Spleen (tissue), 11 donors: Measurements from ENCODE around the gene SIGLEC15. TPM values are rescaled to one million over a fixed set of nuclear protein-coding genes. Genes with fewer than 3 reads are reported as not detected.
"Not testable (repeated sequence)": the region's sequence is repeated elsewhere in the genome, so short reads cannot be mapped to it uniquely, and the experiment has no call there.

Experiments used
- DNase-seq: peaks from one replicate; pipeline ENCODE4 v3.0.0-alpha.2; 2020
- H3K27ac ChIP-seq, 8 donors: fragments of 200-600 bp; sonication (generic) in 7 of 8; 1 replicate in 4 of 8; 2 replicates in 4 of 8; pipeline versions ENCODE4 v1.5.0 to v1.8.0; 2016 to 2021; ENCODE audit warnings: inconsistent platforms in 4 of 8, mild to moderate bottlenecking in 4 of 8, moderate library complexity in 1 of 8
- H3K27me3 ChIP-seq, 7 donors: fragments of 200-600 bp; sonication (generic) in 6 of 7; replicated peaks in 1 of 7; 1 replicate in 4 of 7; 2 replicates in 3 of 7; pipeline versions ENCODE4 v1.5.0 to v1.8.0; 2016 to 2021; ENCODE audit warnings: inconsistent platforms in 3 of 7, mild to moderate bottlenecking in 1 of 7
- H3K36me3 ChIP-seq, 6 donors: fragments of 200-600 bp; sonication (generic) in 5 of 6; 1 replicate in 4 of 6; 2 replicates in 2 of 6; pipeline versions ENCODE4 v1.5.0 to v1.8.0; 2016 to 2021; ENCODE audit warnings: inconsistent platforms in 2 of 6
- H3K4me1 ChIP-seq, 6 donors: fragments of 200-600 bp; sonication (generic) in 5 of 6; 1 replicate in 3 of 6; 2 replicates in 3 of 6; pipeline versions ENCODE4 v1.5.0 to v1.8.0; 2016 to 2021; ENCODE audit warnings: inconsistent platforms in 3 of 6
- H3K4me3 ChIP-seq, 8 donors: fragments of 200-600 bp; sonication (generic) in 7 of 8; 1 replicate in 4 of 8; 2 replicates in 4 of 8; pipeline versions ENCODE4 v1.5.0 to v1.8.0; 2016 to 2021; ENCODE audit warnings: inconsistent platforms in 4 of 8, mild to moderate bottlenecking in 4 of 8, moderate library complexity in 2 of 8
- H3K9me3 ChIP-seq, 8 donors: fragments of 200-600 bp; sonication (generic) in 7 of 8; 1 replicate in 4 of 8; 2 replicates in 4 of 8; pipeline versions ENCODE4 v1.5.0 to v1.8.0; 2016 to 2021; ENCODE audit warnings: inconsistent platforms in 4 of 8
- CTCF ChIP-seq, 11 experiments: fragments of 200-600 bp in 7 of 11; fragments of 450-650 bp in 4 of 11; sonication (generic) in 4 of 11; IDR thresholded peaks in 8 of 11; conservative IDR thresholded peaks in 3 of 11; 1 replicate in 7 of 11; 2 replicates in 4 of 11; pipeline versions ENCODE4 v1.4.0 to v1.8.0; 2016 to 2021; ENCODE audit warnings: antibody characterized with exemption in 11 of 11, inconsistent platforms in 4 of 11, mild to moderate bottlenecking in 1 of 11
- POLR2A ChIP-seq, 3 donors: fragments of 450-650 bp; IDR thresholded peaks; one replicate each; pipeline ENCODE4 v1.5.1; 2017; ENCODE audit warnings: antibody characterized with exemption in 3 of 3, mild to moderate bottlenecking in 1 of 3
- POLR2AphosphoS5 ChIP-seq, 3 donors: sonication (generic); formaldehyde crosslinking; IDR thresholded peaks; one replicate each; pipeline ENCODE4 v1.5.1; 2017; ENCODE audit warnings: antibody characterized with exemption in 3 of 3
- WGBS, 5 donors: extraction: QIAGEN DNeasy Blood & Tissue Kit in 3 of 5; methylation state at CpG; one replicate each; pipeline versions ENCODE4 v1.1.5 to v1.1.7; 2013 to 2018; 5-methylcytosine and 5-hydroxymethylcytosine counted together
- intact Hi-C: fragments of 100-400 bp; cut with DNase I; formaldehyde crosslinking; loops from one replicate; pipeline ENCODE4 v1.15.0; 2023; ENCODE audit warnings: low total_unique reads
- polyA plus RNA-seq, 3 donors: library from polyadenylated mRNA; stranded (reverse); fragments of 200-250 nt; gene quantifications; one replicate each; pipeline ENCODE4 v1.2.1, GENCODE V29; 2013
- total RNA-seq, 7 donors: library from RNA; depleted of rRNA in 3 of 7; stranded (reverse); fragments of >200 nt in 3 of 7; fragmentation: NEBNext Ultra II Directional in 4 of 7; extraction: Animal tissue kit (Norgen Biotek cat#: 25700) in 4 of 7; gene quantifications; one replicate each; pipeline versions ENCODE4 v1.1.0 to v1.2.1, GENCODE V29; 2016 to 2021
- donor health status: healthy with polysubstance abuse.
- donor health status: DM: no; HTN: no; CAD: no; lungs with moderate emphysema.
- donor health status: DM: no; HTN: no; CAD: no.
- donor health status: Bipolar disorder and iron deficiency.
- donor health status: healthy.
- donor health status: DM: no; HTN: no; CAD: no.
- donor health status: DM: yes; HTN: yes; CAD: no.

Gene SIGLEC15
- total and polyA plus RNA-seq, 10 donors, result 0.28 to 3.5 (median 1.4) TPM

GRCh38 chr18:45844938-45845337, 19.5 kb downstream of the SIGLEC15 start:
- DNase-seq, result no peak
- WGBS, 5 donors, result 79 to 86% (median 83%) methylated on average over 7 of the region's 7 CpGs
- TF ChIP-seq CTCF (IDR thresholded peaks at IDR 0.05 in 8 of 11, conservative IDR thresholded peaks at IDR 0.05 in 3 of 11) (no peak), POLR2AphosphoS5 (IDR thresholded peaks at IDR 0.05) (no peak), POLR2A (IDR thresholded peaks at IDR 0.05) (no peak)
- H3K9me3 ChIP-seq, result no peaks in the 10 kb centered on the region
- H3K4me3 ChIP-seq, result no peak overlapping the region
- intact Hi-C loops, result loop anchor here (10.0 kb wide), 1 partner anchor 120 kb away; the partner anchor contains the start of gene SLC14A1
- peaks cover 0 to 7% (median 0%) of the 10 kb centered on the region in 7 donors for H3K27me3 ChIP-seq
- peaks cover 0 to 34% (median 8%) of the 10 kb centered on the region in 6 donors for H3K36me3 ChIP-seq
- H3K4me1 ChIP-seq, result no peaks in the 10 kb centered on the region
- H3K27ac ChIP-seq, result no peak overlapping the region

GRCh38 chr18:45845410-45845809, 19.9 kb downstream of the SIGLEC15 start:
- no peak overlapping the region for H3K27ac ChIP-seq
- no peak for DNase-seq
- H3K4me1 ChIP-seq, result no peaks in the 10 kb centered on the region
- 43 to 90% (median 69%) methylated on average over 8 of the region's 8 CpGs for WGBS, 5 donors
- H3K9me3 ChIP-seq, result no peaks in the 10 kb centered on the region
- H3K4me3 ChIP-seq, result no peak overlapping the region
- H3K27me3 ChIP-seq, result peaks cover 0 to 3% (median 0%) of the 10 kb centered on the region in 7 donors
- intact Hi-C loops, result loop anchor here (10.0 kb wide), 1 partner anchor 121 kb away; the partner anchor contains the start of gene SLC14A1
- H3K36me3 ChIP-seq, result peaks cover 0 to 38% (median 13%) of the 10 kb centered on the region in 6 donors
- TF ChIP-seq POLR2AphosphoS5 (IDR thresholded peaks at IDR 0.05) (peak in 1 of 3 donors; percentile 55), POLR2A (IDR thresholded peaks at IDR 0.05) (no peak), CTCF (IDR thresholded peaks at IDR 0.05 in 8 of 11, conservative IDR thresholded peaks at IDR 0.05 in 3 of 11) (no peak)

- Histone ChIP-seq H3K27ac (no peak overlapping the region), H3K9me3 (no peaks in the 10 kb centered on the region), H3K4me1 (no peaks in the 10 kb centered on the region), H3K36me3 (peaks cover 0 to 53% (median 23%) of the 10 kb centered on the region in 6 donors), H3K4me3 (no peak overlapping the region), H3K27me3 (no peaks in the 10 kb centered on the region)
- DNase-seq, result no peak
- intact Hi-C loops, result loop anchor here (10.0 kb wide), 1 partner anchor 122 kb away; the partner anchor contains the start of gene SLC14A1
- TF ChIP-seq POLR2AphosphoS5 (IDR thresholded peaks at IDR 0.05) (no peak), CTCF (IDR thresholded peaks at IDR 0.05 in 8 of 11, conservative IDR thresholded peaks at IDR 0.05 in 3 of 11) (no peak), POLR2A (IDR thresholded peaks at IDR 0.05) (no peak)
- 50 to 75% (median 57%) methylated on average over 3 of the region's 3 CpGs for WGBS, 5 donors
Observed at GRCh38 chr18:45847119-45847518, 21.6 kb downstream of the SIGLEC15 start.

GRCh38 chr18:45848643-45849042, 23.2 kb downstream of the SIGLEC15 start:
- not testable (repeated sequence) for H3K9me3 ChIP-seq, H3K4me3 ChIP-seq, H3K27ac ChIP-seq, DNase-seq, H3K4me1 ChIP-seq, H3K27me3 ChIP-seq
- WGBS, 5 donors, result 96 to 99% (median 97%) methylated on average over 13 of the region's 13 CpGs
- peak in 1 of 3 donors; percentile 23 for TF ChIP-seq POLR2AphosphoS5 (IDR thresholded peaks at IDR 0.05)
- peaks cover 0 to 65% (median 38%) of the 10 kb centered on the region in 6 donors for H3K36me3 ChIP-seq
- intact Hi-C loops, result loop anchor here (10.0 kb wide), 1 partner anchor 124 kb away; the partner anchor contains the start of gene SLC14A1
